ENCODE results near the gene LPP. TPM values are rescaled to one million over a fixed set of nuclear protein-coding genes. Genes with fewer than 3 reads are reported as not detected.

The LPP gene
- total and polyA plus RNA-seq, 9 donors, result 15.9 to 280 (median 134) TPM

DNA sequence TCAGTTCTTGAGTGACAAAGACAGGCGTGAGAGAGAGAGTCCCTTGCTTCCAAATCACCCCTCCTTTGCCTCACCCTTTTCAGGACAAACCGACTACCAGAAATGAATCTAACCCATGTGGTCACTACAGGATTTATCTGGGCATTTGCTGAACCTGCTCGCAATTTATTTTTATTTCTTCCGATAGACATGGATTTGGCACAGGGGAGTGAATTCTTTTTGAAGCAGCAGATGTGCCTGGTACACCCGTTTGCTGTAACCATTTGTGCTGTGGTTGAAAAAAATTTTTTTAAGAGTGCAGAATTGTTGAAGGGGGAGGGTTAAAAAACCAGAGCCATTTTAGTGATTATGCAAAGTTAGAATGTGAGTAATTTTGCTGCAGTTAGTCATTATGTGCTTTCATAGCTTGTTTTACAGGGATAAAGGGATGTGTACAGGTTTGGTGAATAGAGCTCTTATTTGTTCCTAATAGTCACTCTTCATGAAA, 442.0 kb downstream of the LPP start:
- peaks cover 2% of the 10 kb centered on the region for H3K27me3 ChIP-seq
- no peak for DNase-seq
- TF ChIP-seq, protein P1, sequence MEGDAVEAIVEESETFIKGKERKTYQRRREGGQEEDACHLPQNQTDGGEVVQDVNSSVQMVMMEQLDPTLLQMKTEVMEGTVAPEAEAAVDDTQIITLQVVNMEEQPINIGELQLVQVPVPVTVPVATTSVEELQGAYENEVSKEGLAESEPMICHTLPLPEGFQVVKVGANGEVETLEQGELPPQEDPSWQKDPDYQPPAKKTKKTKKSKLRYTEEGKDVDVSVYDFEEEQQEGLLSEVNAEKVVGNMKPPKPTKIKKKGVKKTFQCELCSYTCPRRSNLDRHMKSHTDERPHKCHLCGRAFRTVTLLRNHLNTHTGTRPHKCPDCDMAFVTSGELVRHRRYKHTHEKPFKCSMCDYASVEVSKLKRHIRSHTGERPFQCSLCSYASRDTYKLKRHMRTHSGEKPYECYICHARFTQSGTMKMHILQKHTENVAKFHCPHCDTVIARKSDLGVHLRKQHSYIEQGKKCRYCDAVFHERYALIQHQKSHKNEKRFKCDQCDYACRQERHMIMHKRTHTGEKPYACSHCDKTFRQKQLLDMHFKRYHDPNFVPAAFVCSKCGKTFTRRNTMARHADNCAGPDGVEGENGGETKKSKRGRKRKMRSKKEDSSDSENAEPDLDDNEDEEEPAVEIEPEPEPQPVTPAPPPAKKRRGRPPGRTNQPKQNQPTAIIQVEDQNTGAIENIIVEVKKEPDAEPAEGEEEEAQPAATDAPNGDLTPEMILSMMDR (IDR thresholded peaks at IDR 0.05), result no peak
- TF ChIP-seq POLR2A (IDR thresholded peaks at IDR 0.05), result no peak
- no peak for TF ChIP-seq EP300 (IDR thresholded peaks at IDR 0.05)
- H3K9me3 ChIP-seq, result no peaks in the 10 kb centered on the region
- H3K36me3 ChIP-seq, result no peaks in the 10 kb centered on the region
- H3K4me1 ChIP-seq (ENCODE audit: insufficient read depth), result no peaks in the 10 kb centered on the region
- intact Hi-C loops (cut with DNase I), result no loop called here
- H3K4me3 ChIP-seq, result no peak overlapping the region
- H3K27ac ChIP-seq, result no peak overlapping the region
- WGBS, 3 donors, result 44 to 65% (median 63%) methylated on average over 5 of the region's 5 CpGs

DNA sequence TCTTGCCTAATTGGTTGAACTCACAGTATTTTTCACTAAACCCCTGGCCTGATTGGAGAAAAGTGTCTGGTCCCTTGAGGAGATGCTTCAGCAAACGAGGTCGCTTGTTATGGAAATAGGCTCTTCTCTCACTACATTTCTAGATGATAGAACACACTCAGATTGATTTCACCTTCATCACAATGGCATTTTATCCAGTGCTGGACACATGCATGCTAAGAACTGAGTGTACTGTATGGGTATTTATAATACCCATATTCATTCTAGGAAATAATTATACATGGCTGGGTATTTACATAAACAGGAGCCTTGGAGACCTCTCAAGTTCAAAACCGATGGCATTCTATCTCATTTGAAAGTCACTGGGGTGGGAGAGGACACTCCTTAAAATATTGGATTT, 444.9 kb downstream of the LPP start:
- intact Hi-C loops (cut with DNase I), result no loop called here
- Histone ChIP-seq H3K27me3 (peaks cover 2% of the 10 kb centered on the region), H3K36me3 (no peaks in the 10 kb centered on the region), H3K9me3 (no peaks in the 10 kb centered on the region), H3K4me1 (ENCODE audit: insufficient read depth) (no peaks in the 10 kb centered on the region), H3K27ac (no peak overlapping the region), H3K4me3 (no peak overlapping the region)
- 85 to 93% (median 92%) methylated on average over 3 of the region's 3 CpGs for WGBS, 3 donors
- no peak for DNase-seq
- TF ChIP-seq EP300 (IDR thresholded peaks at IDR 0.05) (no peak), POLR2A (IDR thresholded peaks at IDR 0.05) (no peak)
- TF ChIP-seq, protein P1 (IDR thresholded peaks at IDR 0.05), result no peak

DNA sequence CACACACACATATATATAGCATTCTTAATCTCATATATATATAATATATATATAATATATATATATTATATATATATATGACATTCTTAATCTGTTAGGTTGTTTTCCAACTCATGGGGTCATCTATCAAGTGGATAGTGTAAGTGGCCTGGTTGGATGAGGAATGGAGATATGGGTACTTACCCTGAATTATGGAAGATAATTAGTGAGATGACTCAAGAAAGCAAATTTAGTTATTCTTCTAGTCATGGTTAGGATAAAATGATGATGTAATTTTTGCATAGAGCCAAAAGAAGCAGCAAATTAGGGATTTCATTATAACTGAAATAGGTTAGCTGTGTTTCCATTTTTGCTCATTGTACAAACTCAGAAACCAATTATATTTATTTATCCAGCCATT, 448.2 kb downstream of the LPP start:
- intact Hi-C loops (cut with DNase I), result no loop called here
- Histone ChIP-seq H3K4me1 (ENCODE audit: insufficient read depth) (no peaks in the 10 kb centered on the region), H3K9me3 (no peaks in the 10 kb centered on the region), H3K27ac (no peak overlapping the region), H3K36me3 (no peaks in the 10 kb centered on the region), H3K27me3 (peaks cover 2% of the 10 kb centered on the region), H3K4me3 (no peak overlapping the region)
- TF ChIP-seq POLR2A (IDR thresholded peaks at IDR 0.05) (no peak), EP300 (IDR thresholded peaks at IDR 0.05) (no peak)
- TF ChIP-seq, protein P1 (IDR thresholded peaks at IDR 0.05), result no peak
- no peak for DNase-seq

DNA sequence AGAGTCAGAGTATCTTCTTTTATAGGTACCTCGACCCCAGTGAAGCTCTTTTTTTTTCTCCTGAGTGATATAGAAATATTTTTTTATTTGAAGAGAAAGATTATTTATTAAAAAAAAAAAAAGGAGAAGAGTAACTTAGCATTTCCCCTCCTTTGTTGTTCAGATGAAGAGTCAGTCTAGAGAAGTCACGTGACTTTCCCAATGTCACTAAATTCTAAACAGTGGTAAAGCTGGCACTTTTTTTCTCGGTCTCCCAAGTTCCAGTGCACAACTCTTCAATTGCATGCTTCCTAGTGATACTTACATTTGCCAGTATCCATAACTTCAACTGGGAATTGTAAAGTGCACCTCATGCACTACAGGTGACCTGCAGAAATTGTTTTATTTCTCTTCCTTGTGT, 448.7 kb downstream of the LPP start:
- no peak for DNase-seq
- no peaks in the 10 kb centered on the region for H3K9me3 ChIP-seq
- no peaks in the 10 kb centered on the region for H3K36me3 ChIP-seq
- no peak overlapping the region for H3K27ac ChIP-seq
- intact Hi-C loops (cut with DNase I), result no loop called here
- no peak for TF ChIP-seq EP300 (IDR thresholded peaks at IDR 0.05)
- no peak for TF ChIP-seq POLR2A (IDR thresholded peaks at IDR 0.05)
- TF ChIP-seq, protein P1 (IDR thresholded peaks at IDR 0.05), result no peak
- WGBS, 3 donors, result 90 to 96% (median 91%) methylated on average over 3 of the region's 3 CpGs
- H3K4me3 ChIP-seq, result no peak overlapping the region
- H3K27me3 ChIP-seq, result peaks cover 2% of the 10 kb centered on the region
- no peaks in the 10 kb centered on the region for H3K4me1 ChIP-seq (ENCODE audit: insufficient read depth)

Data from ovary (tissue), 9 donors.